Activated T-cell treated with anti-CD3 and anti-CD28 coated beads for 4 hours (primary cell): Measurements from ENCODE around the gene INF2.
"Not testable (repeated sequence)": the region's sequence is repeated elsewhere in the genome, so short reads cannot be mapped to it uniquely, and the experiment has no call there.

Experiments used
- DNase-seq: peaks from one replicate; pipeline ENCODE4 v3.0.0-alpha.2; 2020

The INF2 gene

GRCh38 chr14:104724407-104724980 is 35.1 kb downstream of the INF2 start:
- DNase-seq: peak; percentile 31

- DNase-seq: no peak
These were observed 35.8 kb downstream of the INF2 start for GRCh38 chr14:104724981-104725771.

GRCh38 chr14:104725772-104726548 is 36.5 kb downstream of the INF2 start:
- DNase-seq: no peak

GRCh38 chr14:104726600-104727451 is 37.4 kb downstream of the INF2 start:
- DNase-seq: no peak

- DNase-seq: no peak
These were observed 39.2 kb downstream of the INF2 start for GRCh38 chr14:104728631-104729030.

- DNase-seq: not testable (repeated sequence)
These were observed 39.9 kb downstream of the INF2 start for GRCh38 chr14:104729176-104729834.

- DNase-seq: no peak
These were observed 40.4 kb downstream of the INF2 start for GRCh38 chr14:104729835-104730181.

- DNase-seq: no peak
These were observed 41.1 kb downstream of the INF2 start for GRCh38 chr14:104730487-104730886.

GRCh38 chr14:104731320-104732294 is 42.2 kb downstream of the INF2 start:
- DNase-seq: no peak

GRCh38 chr14:104732355-104732804 is 43.0 kb downstream of the INF2 start:
- no peak for DNase-seq

GRCh38 chr14:104732931-104733681 is 43.7 kb downstream of the INF2 start:
- DNase-seq: no peak

- DNase-seq: no peak
These were observed 44.7 kb downstream of the INF2 start for GRCh38 chr14:104734051-104734587.

GRCh38 chr14:104734601-104734990 is 45.2 kb downstream of the INF2 start:
- no peak for DNase-seq

GRCh38 chr14:104734991-104735779 is 45.8 kb downstream of the INF2 start:
- DNase-seq: no peak

GRCh38 chr14:104735830-104736642 is 46.6 kb downstream of the INF2 start:
- no peak for DNase-seq

- no peak for DNase-seq
These were observed 49.1 kb downstream of the INF2 start for GRCh38 chr14:104738375-104739019.

GRCh38 chr14:104739026-104739425 is 49.6 kb downstream of the INF2 start:
- DNase-seq: no peak
